Natural killer cell treated with Interleukin-12 subunit alpha and Interleukin-12 subunit beta and Interleukin-15 and Interleukin-18, amount 100 ng/mL, for 72 hours (primary cell): Measurements from ENCODE around the gene SURF4. TPM values are rescaled to one million over a fixed set of nuclear protein-coding genes. Genes with fewer than 3 reads are reported as not detected.

ENCODE experiments used
- ATAC-seq, 2 donors: fragments of 150-1000 bp; cut with Tn5 transposase in 1 of 2; sonication (Bioruptor Pico), chemical (Tn5 transposase) in 1 of 2; 2 replicates each; pipeline ENCODE4 v1.10.0; 2021
- DNase-seq: peaks from one replicate; pipeline ENCODE4 v3.0.0; 2022; ENCODE audit warnings: low spot score
- H3K27ac Mint-ChIP-seq, 2 donors: 1 replicate in 1 of 2; 2 replicates in 1 of 2; pipeline ENCODE4 v1.8.0; 2022; ENCODE audit warnings: mixed read lengths in 2 of 2, mild to moderate bottlenecking in 1 of 2, moderate library complexity in 1 of 2
- H3K27me3 Mint-ChIP-seq, 2 donors: 1 replicate in 1 of 2; 2 replicates in 1 of 2; pipeline ENCODE4 v1.8.0; 2022; ENCODE audit warnings: mixed read lengths in 2 of 2
- H3K36me3 Mint-ChIP-seq: one replicate; pipeline ENCODE4 v1.8.0; 2022; ENCODE audit warnings: mixed read lengths
- H3K4me1 Mint-ChIP-seq, 2 donors: 1 replicate in 1 of 2; 2 replicates in 1 of 2; pipeline ENCODE4 v1.8.0; 2022; ENCODE audit warnings: low read depth in 2 of 2, mixed read lengths in 2 of 2, mild to moderate bottlenecking in 1 of 2
- H3K4me3 Mint-ChIP-seq: one replicate; pipeline ENCODE4 v1.8.0; 2022; ENCODE audit warnings: mixed read lengths
- H3K9me3 Mint-ChIP-seq: 2 replicates; pipeline ENCODE4 v1.8.0; 2022; ENCODE audit warnings: mixed read lengths
- total RNA-seq, 2 donors: library from RNA; stranded (reverse); gene quantifications; one replicate each; pipeline ENCODE4 v1.2.3, GENCODE V29; 2022

Gene SURF4
- total RNA-seq: 100 to 1,000 TPM; 390 to 433 TPM

DNA sequence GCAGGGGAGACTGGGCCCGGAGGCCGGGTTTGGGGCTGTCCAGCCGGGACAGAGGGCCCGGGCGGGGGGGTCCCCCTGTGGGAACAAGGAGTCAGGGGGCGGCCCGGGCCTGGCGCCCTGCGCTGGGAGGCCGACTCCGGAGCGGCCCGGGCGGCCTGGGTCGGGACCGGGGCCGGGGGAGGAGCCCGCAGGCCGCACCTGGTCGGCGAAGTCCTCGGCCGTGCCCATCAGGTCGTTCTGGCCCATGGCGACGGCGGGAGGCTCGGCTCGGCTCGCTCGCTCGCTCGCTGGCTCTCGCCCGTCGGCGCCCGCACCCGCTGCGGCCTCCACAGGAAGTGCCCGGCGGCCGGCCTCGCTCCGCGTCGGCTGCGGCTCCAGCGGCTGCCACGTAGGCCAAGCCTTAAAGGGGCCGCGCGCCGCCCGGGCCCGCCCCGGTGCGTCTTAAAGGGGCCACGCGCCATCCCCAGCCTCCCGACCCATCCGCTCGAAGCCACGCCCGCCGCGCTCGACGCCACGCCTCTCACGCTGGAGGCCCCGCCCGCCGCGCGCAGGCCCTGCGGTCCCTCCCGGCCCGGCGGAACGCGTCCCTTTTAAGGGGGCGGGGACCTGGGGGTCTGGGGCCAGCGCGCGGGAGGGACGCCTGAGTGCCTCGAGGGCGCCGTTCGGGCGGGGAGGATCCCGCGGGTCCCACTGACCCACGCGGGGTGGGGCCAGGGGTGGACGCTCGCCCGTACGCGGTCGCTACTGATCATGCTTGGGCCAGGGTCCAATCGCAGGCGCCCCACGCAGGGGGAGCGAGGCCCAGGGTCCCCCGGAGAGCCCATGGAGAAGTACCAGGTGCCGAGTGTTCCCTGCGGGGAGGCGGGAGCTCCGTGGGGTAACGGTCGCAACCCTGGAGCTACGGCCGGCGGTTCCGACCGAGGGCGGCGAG lies at the start of gene SURF4, which contains the start of gene STKLD1:
TSS of gene SURF4 (minus strand) at position 337 of the 931 bp plus-strand sequence. CDS start at position 246, 91 bp downstream.
TSS of gene STKLD1 (plus strand) at position 643 of the 931 bp plus-strand sequence. CDS start at position 751, 108 bp downstream.
- no peaks in the 10 kb centered on the region for H3K9me3 Mint-ChIP-seq
- H3K4me1 Mint-ChIP-seq: peaks cover 23 to 27% of the 10 kb centered on the region in 2 donors
- H3K27me3 Mint-ChIP-seq: no peaks in the 10 kb centered on the region
- ATAC-seq (peak; percentile 92 to 96), DNase-seq (peak; percentile 98)
- H3K4me3 Mint-ChIP-seq: peak within 1 kb of the TSS; percentile 89
- peak within 1 kb of the TSS; percentile 96 to 99 for H3K27ac Mint-ChIP-seq
- peaks cover 13% of the 10 kb centered on the region for H3K36me3 Mint-ChIP-seq

DNA sequence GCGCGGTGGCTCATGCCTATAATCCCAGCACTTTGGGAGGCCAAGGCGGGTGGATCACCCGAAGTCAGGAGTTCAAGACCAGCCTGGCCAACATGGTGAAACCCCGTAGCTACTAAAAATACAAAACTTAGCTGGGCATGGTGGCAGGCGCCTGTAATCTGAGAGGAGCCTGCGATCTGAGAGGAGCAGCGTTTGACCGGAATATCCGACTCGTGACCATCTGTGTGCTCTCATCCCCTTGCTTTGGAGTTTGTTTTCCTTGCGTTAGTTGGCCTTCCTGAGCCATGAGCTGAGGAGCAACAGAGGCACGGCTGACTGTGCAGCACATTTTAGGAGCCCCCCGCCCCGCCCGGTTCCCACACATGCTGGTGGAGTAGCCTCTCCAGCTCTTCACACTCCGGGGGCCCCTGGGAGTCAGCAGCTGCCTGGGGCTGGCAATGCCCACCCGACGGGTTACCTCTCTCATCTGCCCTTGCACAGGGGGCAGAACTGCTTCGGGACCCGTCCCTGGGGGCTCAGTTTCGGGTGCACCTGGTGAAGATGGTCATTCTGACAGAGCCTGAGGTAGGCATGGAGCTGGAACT lies 49.3 kb upstream of the SURF4 start:
- Mint-ChIP-seq H3K4me3 (no peak overlapping the region), H3K27ac (no peak overlapping the region), H3K4me1 (peaks cover 16 to 18% of the 10 kb centered on the region in 2 donors), H3K36me3 (no peaks in the 10 kb centered on the region), H3K27me3 (peaks cover 2 to 11% of the 10 kb centered on the region in 2 donors), H3K9me3 (no peaks in the 10 kb centered on the region)
- ATAC-seq: no peak
- DNase-seq: no peak

DNA sequence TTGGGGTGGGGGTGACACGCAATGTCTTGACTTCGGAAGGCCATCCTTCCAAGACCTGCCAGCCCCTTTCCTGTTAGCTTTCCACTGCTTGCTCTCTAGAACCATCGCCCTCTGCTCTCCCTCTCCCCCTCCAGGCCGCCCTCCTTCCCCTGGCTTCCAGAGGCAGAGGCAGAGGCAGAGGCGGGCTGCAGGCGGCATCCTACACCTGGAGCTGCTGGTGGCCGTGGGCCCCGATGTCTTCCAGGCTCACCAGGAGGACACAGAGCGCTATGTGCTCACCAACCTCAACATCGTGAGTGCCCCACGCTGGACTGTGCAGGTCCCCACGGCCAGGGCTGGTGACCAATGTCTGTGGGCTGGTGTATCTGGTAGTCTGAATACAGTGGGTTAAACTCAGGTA lies 48.3 kb upstream of the SURF4 start:
- DNase-seq: no peak
- H3K9me3 Mint-ChIP-seq: peaks cover 2% of the 10 kb centered on the region
- no peaks in the 10 kb centered on the region for H3K36me3 Mint-ChIP-seq
- no peak overlapping the region for H3K27ac Mint-ChIP-seq
- H3K4me3 Mint-ChIP-seq: no peak overlapping the region
- peaks cover 2 to 11% of the 10 kb centered on the region in 2 donors for H3K27me3 Mint-ChIP-seq
- peaks cover 19 to 20% of the 10 kb centered on the region in 2 donors for H3K4me1 Mint-ChIP-seq
- no peak for ATAC-seq

DNA sequence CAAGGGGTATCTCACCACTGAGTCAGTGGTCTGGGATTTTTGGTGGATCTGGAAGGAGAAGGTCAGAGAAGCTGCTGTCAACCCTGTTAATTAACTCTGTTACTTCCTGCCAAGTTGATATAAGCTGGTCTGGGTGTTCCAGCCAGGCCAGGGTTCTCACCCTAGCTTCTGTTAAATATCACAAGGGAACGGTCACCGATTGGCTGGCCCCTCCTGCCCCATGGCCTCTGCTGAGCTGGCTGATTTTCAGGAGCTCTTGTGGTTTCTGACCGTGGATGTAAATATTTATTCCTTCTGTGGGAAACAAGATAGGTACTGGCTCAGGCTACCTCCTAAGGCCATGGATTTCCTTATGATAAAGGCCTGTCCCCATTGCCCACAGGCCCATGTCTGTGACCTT lies 47.4 kb upstream of the SURF4 start:
- ATAC-seq (no peak), DNase-seq (no peak)
- Mint-ChIP-seq H3K9me3 (peaks cover 4% of the 10 kb centered on the region), H3K4me1 (peaks cover 29% of the 10 kb centered on the region in 2 donors), H3K36me3 (no peaks in the 10 kb centered on the region), H3K4me3 (no peak overlapping the region), H3K27me3 (peaks cover 2 to 11% of the 10 kb centered on the region in 2 donors), H3K27ac (peak overlapping the region in 1 of 2 donors; percentile 53)

DNA sequence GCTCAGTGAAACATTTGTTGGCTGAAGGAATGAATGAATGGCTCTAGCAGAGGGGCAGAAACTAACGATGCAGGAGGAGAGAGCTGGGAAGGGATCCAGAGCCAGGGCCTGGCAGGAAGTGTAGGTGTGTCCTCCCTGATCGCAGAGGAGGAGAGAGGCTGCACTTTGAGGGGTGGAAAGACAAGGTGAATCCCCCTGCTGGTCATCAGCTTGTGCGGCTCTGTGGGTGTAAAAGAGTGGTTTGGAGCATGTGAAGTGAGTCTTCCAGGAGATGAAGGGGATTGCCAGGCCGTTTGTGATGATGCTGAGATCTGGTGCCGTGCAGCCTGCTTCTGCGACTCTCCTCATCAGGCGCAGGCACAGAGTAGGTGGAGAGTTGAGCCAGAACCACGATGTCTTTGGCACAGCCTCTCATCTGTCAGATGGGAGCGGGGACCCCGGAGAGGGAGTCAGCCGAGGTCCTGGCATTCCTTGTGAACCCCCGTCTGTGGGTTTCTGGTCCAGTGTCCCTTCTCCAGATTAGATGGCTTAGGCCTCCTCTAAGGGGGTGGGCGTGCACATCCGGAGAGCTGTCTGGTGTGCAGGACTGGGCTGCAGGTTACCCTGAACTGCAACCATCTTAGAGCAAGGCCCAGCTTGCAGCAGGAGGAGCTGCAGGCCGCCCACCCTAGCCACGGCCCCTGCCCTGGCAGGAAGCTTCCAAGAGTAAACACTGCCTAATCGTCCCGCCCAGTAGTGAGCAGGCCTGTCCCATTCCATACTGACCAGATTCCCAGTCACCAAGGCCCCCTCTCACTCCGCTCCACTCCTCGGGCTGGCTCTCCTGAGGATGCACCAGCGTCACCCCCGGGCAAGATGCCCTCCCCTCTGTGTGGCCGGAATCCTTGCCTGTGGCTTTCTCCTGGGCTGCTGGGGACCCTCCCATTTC lies 46.0 kb upstream of the SURF4 start, which contains the start of gene ADAMTS13:
TSS of gene ADAMTS13 (plus strand) at position 753 of the 928 bp plus-strand sequence. CDS start at position 830, 77 bp downstream.
- ATAC-seq (peak; percentile 67 to 74), DNase-seq (peak; percentile 86)
- H3K4me1 Mint-ChIP-seq: peaks cover 30 to 32% of the 10 kb centered on the region in 2 donors
- H3K36me3 Mint-ChIP-seq: no peaks in the 10 kb centered on the region
- peaks cover 0 to 2% of the 10 kb centered on the region in 2 donors for H3K27me3 Mint-ChIP-seq
- peak within 1 kb of the TSS; percentile 54 for H3K4me3 Mint-ChIP-seq
- peaks cover 4% of the 10 kb centered on the region for H3K9me3 Mint-ChIP-seq
- H3K27ac Mint-ChIP-seq: peak within 1 kb of the TSS; percentile 29 to 53

DNA sequence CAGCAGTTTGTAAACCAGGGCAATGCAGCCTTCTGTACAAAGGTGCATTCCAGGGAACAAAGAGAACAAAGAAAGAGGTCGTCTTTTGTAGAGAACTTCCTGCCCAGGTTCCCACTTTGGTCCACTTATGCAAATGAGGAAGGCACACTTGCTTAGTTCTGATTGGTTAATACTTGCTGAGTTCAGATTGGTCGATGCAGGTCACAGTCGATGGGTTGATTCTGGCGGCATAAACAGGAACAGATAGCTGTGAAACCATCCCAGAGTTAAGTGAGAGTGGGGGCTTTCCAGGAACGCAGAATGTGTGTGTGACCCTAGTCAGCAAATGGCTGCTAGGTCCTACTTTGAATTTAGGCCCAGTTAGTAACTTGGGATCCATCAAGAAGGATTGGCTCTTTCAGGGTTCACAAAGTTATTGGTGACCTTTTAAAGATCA lies 44.5 kb upstream of the SURF4 start:
- ATAC-seq (peak; percentile 25 to 52), DNase-seq (no peak)
- Mint-ChIP-seq H3K9me3 (peaks cover 4% of the 10 kb centered on the region), H3K36me3 (no peaks in the 10 kb centered on the region), H3K4me1 (peaks cover 32 to 42% of the 10 kb centered on the region in 2 donors), H3K27me3 (no peaks in the 10 kb centered on the region), H3K4me3 (peak overlapping the region; percentile 62), H3K27ac (peak overlapping the region; percentile 42 to 61)

DNA sequence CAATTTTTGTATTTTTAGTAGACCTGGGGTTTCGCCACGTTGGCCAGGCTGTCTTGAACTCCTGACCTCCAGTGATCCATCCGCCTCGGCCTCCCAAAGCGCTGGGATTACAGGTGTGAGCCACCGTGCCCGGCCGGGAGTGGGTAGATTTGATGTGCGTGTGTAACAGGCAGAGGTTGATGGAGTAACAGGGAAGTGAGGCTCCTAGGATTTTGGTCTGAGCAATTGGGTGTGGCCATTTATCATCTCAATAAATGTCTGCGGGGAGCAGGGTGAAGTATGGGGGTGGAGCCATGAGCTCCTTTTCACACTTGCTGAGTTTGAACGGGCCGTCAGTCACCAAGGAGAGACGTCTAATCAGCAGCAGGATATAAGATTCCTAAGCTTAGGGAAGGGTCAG lies 43.1 kb upstream of the SURF4 start:
- H3K4me3 Mint-ChIP-seq: peak overlapping the region; percentile 92
- peaks cover 4% of the 10 kb centered on the region for H3K9me3 Mint-ChIP-seq
- no peak for DNase-seq
- peaks cover 9% of the 10 kb centered on the region for H3K36me3 Mint-ChIP-seq
- ATAC-seq: no peak
- H3K27me3 Mint-ChIP-seq: no peaks in the 10 kb centered on the region
- peak overlapping the region; percentile 87 to 88 for H3K27ac Mint-ChIP-seq
- peaks cover 42 to 51% of the 10 kb centered on the region in 2 donors for H3K4me1 Mint-ChIP-seq

DNA sequence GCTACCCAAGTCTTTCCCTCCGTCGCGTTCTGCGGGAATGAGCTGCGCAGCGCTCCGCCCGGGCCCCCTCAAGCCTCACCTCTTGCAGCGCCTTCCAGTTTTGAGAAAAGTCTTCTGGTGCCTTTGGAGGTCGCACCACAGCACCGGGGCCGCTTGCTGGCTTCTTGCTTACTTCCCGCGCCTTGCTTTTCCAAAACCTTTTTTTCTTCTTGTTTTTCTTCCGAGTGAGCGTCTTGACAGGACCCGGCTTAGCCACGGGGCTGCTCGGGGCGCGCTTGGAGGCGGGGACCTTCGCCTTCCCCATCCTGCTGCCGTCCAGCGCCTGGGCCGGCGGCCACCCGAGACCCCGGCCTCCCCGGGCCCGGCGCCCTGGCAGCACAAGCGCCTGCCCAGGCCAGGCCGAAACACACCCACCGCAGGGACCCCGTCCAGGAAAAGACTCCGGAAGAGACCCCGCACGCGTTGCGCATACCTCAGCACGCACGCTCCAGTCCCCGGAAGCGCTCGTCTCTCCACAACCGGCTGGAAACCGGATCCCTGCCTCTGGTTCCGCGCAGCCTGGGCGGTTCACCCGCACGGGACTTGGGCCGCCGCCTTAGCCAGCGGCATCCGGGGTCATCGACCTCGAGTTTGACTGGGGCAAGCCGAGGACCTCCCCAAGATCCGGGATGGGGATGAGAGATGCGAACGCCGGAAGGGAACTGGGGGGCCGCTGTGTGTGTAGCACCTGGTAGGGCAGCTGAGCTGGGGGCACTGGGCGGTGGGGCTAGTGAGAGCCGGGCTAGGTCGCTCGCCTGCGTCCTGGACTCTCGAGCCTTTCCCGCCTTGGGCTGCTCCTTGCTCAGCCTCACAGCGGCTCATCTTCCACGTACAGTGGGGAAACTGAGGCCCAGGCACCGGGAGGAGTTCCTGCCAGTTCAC lies 41.9 kb upstream of the SURF4 start, which contains the start of gene REXO4:
TSS of gene REXO4 (minus strand) at position 470 of the 921 bp plus-strand sequence. CDS start at position 304, 166 bp downstream.
- DNase-seq (peak; percentile 89), ATAC-seq (peak; percentile 89 to 92)
- Mint-ChIP-seq H3K4me1 (peaks cover 42 to 51% of the 10 kb centered on the region in 2 donors), H3K27me3 (no peaks in the 10 kb centered on the region), H3K36me3 (peaks cover 9% of the 10 kb centered on the region), H3K4me3 (peak within 1 kb of the TSS; percentile 92), H3K9me3 (peaks cover 4% of the 10 kb centered on the region), H3K27ac (peak within 1 kb of the TSS; percentile 87 to 88)

DNA sequence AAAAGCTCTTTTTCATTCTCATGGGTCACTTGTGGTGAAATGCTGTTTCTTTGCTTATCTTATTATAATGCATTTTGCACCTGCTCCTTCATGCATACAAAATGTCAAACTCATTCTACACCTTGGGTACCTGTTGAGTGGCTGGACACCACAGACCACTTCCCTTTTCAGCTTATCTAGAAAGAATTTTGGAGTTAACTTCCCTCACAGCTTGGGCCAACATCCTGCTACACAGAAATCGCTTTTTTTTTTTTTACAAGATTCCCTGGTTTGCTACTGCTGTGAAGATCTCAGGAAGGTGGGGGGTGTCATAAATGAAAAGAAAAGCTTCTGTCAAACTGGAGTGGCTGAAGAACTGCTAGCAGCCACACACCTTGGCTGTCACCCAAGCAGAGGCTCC lies 39.3 kb upstream of the SURF4 start:
- Mint-ChIP-seq H3K4me3 (peak overlapping the region; percentile 56), H3K4me1 (peaks cover 26 to 35% of the 10 kb centered on the region in 2 donors), H3K36me3 (peaks cover 9% of the 10 kb centered on the region), H3K27ac (peak overlapping the region in 1 of 2 donors; percentile 25), H3K9me3 (peaks cover 4% of the 10 kb centered on the region), H3K27me3 (no peaks in the 10 kb centered on the region)
- no peak for DNase-seq
- no peak for ATAC-seq

DNA sequence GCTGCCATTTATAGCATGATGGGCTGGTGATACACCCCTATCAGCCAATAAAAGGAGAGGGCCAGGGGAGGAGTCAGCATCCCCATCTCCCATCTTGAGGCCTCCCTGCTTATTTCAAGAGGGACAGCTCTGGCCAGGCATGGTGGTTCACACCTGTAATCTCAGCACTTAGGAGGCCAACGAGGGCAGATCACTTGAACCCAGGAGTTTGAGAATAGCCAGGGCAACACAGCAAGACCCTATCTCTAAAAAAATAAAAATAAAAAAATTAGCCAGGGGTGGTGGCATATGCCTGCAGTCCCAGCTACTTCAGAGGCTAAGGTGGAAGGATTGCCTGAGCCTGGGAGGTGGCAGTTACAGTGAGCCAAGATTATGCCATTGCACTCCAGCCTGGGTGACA lies 32.2 kb upstream of the SURF4 start:
- ATAC-seq (no peak), DNase-seq (no peak)
- Mint-ChIP-seq H3K4me3 (no peak overlapping the region), H3K4me1 (peaks cover 7 to 14% of the 10 kb centered on the region in 2 donors), H3K36me3 (peaks cover 4% of the 10 kb centered on the region), H3K9me3 (no peaks in the 10 kb centered on the region), H3K27ac (no peak overlapping the region), H3K27me3 (no peaks in the 10 kb centered on the region)

DNA sequence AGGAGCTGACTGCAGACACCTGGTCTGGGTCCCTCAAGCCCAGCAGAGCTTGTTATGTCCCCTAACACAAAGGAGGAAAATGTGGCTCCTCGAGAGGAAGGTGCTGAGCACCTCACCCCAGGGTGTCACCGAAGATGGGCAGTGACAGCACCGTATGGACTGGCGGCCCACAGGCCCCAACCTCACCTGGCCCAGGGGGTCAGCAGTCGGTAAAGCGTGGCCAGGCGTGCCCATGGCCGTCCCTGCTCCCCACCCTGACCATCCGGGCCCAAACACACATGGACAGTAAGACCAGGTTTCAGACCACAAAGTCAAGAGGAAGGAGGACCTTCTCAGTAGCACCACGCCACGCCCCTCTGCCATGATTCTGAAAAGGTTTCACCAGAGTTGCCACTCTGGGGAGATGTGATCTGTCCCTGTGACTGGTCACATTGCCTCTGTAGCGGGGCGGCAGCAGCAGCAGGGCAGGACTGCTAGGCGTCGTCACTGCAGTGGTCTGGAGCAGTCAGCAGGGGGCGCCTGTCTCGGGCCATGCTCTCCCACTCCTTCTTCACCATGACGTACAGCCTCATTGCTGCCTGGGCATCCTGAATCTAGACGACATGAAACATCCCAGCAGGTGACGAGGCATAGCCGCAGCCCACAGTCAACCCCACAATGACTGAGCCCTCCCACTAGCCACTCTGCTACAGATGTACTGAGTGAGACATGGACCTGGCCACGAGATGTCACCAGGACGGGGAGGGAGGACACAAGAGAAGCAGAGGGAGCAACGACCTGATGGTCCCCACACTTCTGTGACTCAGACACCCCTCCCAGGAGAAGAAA lies 30.8 kb upstream of the SURF4 start:
- DNase-seq (peak; percentile 81), ATAC-seq (peak; percentile 82 to 88)
- Mint-ChIP-seq H3K9me3 (no peaks in the 10 kb centered on the region), H3K27me3 (no peaks in the 10 kb centered on the region), H3K4me1 (peaks cover 7 to 14% of the 10 kb centered on the region in 2 donors), H3K27ac (peak overlapping the region in 1 of 2 donors; percentile 25), H3K4me3 (no peak overlapping the region), H3K36me3 (peaks cover 4% of the 10 kb centered on the region)
